Activated CD4-positive, CD25-positive, alpha-beta regulatory T cell treated with anti-CD3 and anti-CD28 coated beads, Interleukin-2, amount 50 U/mL, for 72 hours (primary cell): Measurements from ENCODE around the gene ABHD17C.

Experiments
- DNase-seq: peaks from one replicate; pipeline ENCODE4 v3.0.0; 2021

ABHD17C gene

GRCh38 chr15:80691575-80691974 lies 3.5 kb upstream of the ABHD17C start:
- DNase-seq: no peak

DNA sequence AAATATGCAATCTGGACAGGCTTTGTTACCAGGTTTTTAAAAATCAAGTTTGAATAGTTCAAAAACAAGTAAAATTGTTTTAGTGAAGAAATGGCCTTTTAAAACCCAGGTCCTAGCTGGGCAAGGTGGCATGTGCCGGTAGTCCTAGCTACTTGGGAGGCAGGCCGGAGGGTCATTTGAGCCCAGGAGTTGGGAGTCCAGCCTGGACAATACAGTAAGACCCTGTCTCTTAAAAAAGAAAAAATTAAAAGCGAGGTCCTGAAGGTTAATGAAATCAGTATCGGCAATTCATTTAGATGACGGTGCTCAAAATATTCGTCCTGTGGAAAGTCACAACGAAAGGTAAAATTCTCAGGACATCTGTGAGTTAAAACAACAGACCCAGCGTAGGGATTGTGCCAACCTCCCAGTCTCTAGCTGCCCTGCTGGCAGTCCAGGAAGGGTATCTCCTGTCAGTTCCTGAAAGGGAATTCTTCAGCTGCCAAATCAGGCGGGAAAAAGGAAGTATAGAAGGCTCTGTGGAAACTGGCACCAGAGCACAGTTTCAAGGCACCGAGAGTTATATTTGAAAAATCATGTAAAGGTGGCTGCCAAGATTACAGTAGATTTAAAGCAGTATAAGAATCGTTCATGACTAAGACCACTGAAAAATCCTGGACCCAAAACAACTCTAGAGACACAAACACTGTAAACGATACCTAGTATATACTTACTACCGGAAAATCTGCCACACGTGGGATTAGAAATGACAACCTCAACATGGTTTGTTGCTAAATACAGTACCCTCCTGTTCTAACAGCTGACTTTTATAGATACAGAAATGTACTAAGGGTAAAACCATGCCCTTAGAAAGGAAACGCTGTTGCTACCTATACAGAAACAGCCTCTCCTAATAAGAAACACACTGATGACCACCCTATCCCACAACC lies 1.2 kb upstream of the ABHD17C start:
- no peak for DNase-seq

DNA sequence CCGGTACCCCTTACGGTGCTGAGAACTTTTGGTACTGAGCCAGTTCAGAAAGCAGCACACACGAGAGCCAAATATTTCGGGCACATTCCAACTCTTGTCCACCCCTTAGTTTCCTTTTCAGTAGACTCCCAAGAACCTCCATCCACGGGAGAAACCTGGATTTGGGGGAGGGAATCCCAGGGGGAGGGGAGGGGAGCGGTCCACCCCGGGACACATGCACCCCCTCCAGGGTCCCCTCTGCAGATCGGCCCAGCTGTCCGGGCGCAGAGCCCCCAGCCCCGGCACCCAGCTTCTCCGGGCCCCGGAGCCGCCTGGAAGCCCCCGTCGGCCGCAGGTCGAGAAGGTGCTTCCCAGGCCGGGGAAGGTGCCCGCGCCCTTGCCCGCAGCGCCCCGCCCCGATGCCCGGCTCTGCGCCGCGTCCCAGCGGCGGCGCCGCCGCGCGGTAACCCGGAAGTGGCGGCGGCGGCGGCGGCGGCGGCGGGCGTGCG lies 455 bp upstream of the ABHD17C start:
- DNase-seq: peak; percentile 42

DNA sequence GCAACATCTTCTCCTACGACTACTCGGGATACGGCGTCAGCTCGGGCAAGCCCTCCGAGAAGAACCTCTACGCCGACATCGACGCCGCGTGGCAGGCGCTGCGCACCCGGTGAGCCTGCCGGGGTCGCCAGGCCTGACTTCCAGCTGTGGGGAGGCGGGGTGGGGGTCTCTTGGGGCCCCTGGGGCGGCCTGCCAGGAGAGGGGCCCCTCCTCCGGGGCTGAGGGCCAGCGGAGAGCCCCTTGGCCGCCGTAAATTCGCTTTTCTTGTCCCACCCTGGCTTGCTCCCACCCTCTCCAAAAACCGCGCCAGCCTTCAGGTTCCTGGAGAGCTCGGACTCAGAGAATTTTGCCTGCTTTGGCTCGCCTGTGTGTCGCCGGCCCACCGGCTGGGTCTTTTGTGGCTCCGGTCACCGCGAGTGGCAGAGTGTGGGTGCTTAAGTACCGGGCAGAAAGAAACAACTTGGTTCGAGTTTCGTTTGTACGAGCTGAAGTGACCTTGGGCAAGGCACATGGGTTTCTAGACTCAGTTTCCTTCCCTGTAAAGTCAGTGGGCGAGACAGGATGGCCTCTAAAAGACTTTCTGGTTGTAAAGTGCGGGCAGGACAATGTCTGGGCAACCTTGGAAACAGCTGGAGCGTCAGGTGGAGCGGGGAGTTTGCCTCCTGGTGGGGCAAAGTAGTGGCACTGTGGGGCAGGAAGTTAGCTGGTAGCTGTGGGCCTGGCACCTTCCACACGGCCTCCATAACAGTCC lies 976 bp downstream of the ABHD17C start:
- DNase-seq: no peak

- no peak for DNase-seq
These were observed 2.1 kb downstream of the ABHD17C start for GRCh38 chr15:80697075-80697685.

DNA sequence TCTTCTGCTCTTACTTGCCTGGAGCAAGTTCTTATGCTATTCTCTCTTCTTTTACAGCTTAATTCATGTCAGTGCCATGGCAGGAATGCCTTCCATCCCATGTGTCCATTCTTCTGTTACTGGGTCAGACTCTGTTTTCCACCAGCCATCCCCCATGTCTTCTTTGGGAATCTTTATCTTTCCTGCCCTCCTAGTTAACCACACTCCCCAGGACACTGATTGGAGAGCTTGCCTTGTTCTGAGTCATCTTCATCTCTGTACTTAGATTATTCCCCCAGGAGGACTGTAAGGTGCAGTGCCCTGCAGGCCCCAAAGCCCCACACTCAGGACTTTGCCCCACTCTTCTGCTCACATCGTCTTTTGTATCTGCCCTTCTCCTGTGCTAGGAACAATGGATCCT lies 3.6 kb downstream of the ABHD17C start:
- no peak for DNase-seq

- no peak for DNase-seq
These were observed 4.9 kb downstream of the ABHD17C start for GRCh38 chr15:80699981-80700380.

GRCh38 chr15:80701676-80702311 lies 6.7 kb downstream of the ABHD17C start:
- no peak for DNase-seq

GRCh38 chr15:80703081-80703480 lies 8.0 kb downstream of the ABHD17C start:
- no peak for DNase-seq

DNA sequence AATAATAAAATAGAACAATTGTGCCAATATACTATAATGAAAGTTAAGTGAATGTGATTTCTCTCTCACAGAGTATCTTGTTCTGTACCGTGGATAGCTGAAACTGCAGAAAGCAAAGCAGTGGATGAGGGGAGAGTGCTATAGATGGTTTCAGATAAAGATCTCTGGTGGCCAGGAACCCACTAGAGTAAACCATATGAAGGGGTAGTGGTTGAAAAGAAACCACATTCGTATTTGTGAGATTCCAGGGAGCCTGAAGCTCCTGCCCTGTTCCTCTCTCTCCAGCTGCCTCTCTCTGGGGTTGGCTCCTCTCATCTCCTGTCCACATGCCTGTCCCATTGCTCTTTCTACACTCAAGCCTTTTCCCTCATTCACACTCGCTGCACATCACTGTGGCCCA lies 8.9 kb downstream of the ABHD17C start:
- no peak for DNase-seq

DNA sequence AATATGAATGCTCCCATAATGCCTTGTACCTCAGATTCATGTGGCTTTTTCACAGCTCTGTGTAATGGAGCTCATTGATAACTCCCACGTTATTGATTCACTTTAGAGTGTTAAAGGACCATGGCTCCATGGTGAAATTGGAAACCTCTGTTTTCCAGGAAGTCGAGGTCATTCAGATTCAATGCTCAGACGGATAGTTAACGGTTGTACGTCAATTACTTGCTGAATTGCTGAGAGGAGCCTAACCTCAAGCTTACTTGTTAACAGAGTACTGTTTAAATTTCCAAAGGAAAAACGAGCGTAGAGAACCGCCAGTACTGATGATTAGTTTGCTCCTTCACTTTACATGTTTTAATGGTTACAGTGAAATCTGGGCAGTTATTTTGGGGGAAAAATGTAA lies 11.1 kb downstream of the ABHD17C start:
- DNase-seq: no peak

DNA sequence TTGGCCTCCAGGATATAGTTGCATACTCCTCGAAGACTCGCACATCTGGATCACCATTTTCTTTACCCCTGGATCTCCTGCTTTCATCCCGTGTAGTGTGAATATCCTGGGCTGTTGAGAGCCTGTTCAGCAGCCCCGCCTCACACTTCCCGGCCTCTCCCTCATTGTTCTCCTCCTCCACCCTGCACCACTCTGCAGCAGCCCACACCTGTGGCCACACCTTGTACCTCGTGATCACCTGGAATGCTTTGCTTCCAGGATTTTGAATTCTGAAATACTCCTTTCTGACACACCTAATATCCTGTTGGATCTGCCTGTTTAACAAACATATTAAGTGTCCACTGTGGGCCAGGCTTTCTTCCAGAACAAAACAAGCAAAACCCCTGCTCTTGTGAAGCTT lies 14.4 kb downstream of the ABHD17C start:
- DNase-seq: no peak

GRCh38 chr15:80710635-80711554 lies 15.8 kb downstream of the ABHD17C start:
- DNase-seq: peak; percentile 40

DNA sequence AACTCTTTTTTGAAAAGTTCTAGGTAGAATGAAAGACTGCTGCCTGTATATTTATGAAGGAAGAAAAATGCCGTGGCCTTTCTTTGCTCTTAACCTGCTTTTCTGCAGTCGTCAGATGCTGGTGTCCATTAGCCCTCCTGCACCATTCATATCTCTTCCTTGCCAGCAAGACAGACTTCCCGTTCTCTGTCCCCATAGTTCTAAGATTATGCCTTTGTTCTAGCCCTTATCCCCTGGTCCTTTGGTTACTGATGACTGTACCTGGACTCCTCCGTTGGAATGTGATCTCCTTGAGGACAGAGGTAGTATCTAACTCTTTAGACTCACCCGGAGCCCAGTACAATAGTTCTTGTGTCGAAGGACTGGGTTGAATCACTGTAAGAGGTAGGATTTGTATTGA lies 16.8 kb downstream of the ABHD17C start:
- no peak for DNase-seq

DNA sequence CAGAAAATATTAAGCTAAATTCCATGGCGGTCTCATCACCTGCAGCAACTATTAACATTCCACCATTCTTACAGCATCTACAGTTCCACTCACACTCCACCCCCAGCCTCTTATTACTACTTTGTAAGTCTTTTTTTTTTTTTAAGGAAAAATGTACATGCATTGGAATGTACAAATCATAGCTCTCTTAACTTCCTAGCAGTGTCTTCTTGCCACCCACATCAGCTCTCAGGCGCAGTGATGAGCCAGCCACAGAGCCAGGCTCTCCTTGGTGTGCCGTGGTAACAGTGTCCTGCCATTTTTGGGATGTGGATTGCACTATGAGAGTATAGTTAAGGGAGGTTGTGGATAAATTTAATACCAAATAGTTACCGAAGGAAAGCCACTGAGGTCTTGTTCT lies 17.8 kb downstream of the ABHD17C start:
- DNase-seq: no peak

GRCh38 chr15:80721476-80721875 lies 26.4 kb downstream of the ABHD17C start:
- no peak for DNase-seq

DNA sequence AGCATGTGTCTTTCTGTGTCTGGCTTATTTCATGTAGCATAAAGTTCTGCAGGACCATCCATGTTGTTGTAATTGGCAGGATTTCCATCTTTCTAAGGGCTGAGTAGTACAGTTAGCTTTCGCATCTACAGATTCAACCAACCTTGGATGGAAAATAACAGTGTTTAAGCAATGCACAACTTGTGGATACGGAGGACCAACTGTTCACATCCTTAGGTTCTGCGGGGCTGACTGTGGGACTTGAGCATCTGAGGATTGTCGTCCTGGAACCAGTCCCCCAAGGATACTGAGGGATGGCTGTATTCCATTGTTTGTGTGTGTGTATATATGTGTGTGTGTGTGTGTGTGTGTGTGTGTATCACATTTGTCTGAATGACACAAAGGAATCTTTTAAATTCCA lies 27.7 kb downstream of the ABHD17C start:
- no peak for DNase-seq

DNA sequence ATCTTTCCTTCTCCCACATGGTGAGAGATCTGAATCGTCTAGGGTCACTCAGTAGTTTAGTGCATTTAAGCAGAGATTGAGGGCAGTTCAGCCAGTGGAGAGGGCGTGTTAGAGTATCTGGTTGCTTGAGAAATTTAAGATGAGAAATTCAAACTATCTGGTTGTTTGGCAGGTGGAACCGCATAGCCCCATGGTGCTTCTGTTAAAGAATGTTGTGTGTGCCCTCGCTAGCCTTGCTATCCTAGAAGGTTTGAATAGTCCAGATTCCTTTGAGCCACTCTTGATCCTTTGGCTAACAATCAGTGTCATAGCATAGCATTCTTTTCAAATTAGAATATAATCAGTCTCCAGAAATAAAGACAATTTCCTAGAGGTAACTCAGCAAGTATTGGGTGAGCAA lies 32.1 kb downstream of the ABHD17C start:
- no peak for DNase-seq

- no peak for DNase-seq
These were observed 32.5 kb downstream of the ABHD17C start for GRCh38 chr15:80727596-80727995.

DNA sequence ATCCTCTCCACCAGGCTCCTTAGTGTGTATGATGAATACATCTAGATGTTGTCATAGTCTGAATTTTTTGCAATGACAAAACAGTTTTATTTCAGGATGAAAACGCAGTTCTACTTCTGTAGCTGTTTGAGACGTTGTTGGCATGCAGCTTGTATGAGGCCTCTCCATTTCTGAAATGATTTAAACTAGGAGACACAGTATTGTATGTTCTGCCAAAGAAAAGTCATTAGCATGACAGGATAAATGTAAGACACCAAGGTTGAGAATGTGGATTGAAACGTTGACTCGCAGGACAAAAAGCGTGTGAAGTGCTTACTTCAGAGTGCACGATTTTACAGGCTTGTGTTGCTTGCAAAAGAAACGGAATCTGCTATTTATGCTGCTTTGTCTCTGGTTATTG lies 35.3 kb downstream of the ABHD17C start:
- no peak for DNase-seq

DNA sequence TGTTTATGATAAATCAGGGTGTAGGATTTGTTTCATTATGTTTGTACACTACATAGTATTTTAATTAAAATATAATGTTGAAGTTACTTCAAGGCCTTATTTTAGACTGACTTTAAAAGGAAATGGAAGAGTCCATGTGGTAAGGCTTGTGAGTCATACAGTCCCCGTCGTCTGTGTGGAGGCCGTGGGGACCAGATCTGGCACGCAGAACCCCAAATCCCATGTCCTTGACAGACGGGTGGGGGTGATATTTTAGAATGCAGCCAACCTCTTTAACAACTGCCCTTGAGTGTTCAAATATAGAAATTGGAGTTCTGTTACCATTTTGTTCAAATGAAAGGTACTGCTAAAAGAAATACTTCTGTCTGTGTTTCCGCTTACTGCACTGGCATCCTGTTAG lies 35.8 kb downstream of the ABHD17C start:
- no peak for DNase-seq

DNA sequence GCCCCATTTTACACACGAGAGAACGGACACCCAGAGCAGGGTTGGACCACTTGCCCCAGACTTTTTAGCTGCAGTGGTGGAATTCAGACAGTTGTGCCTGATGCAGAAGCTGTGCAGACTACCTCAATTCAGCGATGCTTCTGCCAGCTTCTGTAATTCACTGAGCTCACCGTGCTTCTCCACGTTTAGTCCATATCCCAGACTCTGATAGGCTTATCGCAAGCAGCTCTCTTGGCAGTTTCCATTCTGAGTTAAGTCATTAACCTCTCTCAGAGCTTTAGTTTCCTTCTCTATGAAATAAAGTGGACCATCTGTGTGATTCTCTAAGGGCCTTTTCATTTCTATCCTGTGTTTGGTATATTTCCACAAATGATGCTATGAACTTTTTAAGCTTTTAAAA lies 37.1 kb downstream of the ABHD17C start:
- DNase-seq: no peak
